Measurements from ENCODE around the gene RETREG2.

- TF ChIP-seq POLR2A (IDR thresholded peaks at IDR 0.05), result no peak
- no peak for TF ChIP-seq CTCF (IDR thresholded peaks at IDR 0.05)
Measured at GRCh38 chr2:219163156-219163555, 14.9 kb upstream of the RETREG2 start.
